GM19455 (cell line): ENCODE measurements around the gene CCDC148.

ENCODE experiments used
- ATAC-seq: cut with Tn5 transposase; IDR thresholded peaks from one replicate; pipeline ENCODE4 v1.9.1; 2021; ENCODE audit not compliant: unreplicated experiment

Gene CCDC148

GRCh38 chr2:158456309-158457066 lies at the start of gene CCDC148, which contains the start of gene PKP4:
CCDC148 (minus strand) TSS chr2:158456753; CDS start chr2:158456439, 314 bp downstream.
PKP4 (plus strand) TSS chr2:158456952; CDS start chr2:158533185, 76,233 bp downstream.
- ATAC-seq = peak; percentile 89

DNA sequence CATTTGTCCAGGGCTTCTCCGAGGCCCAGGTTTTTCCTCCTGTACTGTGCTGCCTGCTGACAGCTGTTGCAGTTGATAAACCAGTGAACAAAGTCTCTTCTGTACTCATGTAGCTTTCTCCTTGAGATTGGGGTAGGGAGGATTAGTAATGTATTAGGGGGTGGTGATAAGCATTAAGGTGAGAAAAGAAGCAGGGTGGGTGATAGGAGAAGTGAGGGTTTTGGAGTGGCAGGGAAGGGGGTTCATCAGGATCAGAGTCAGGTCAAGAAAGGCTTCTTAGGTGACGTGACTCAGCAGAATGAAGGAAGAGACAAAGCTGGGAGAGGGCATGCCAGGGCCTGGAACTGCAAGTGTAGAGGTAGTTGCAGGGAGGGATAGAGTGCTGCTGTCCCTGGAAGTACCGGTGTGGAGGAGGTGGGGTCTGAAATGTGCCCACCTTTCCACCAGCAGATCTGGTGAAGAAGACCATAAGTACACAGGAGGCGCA lies 48.9 kb upstream of the CCDC148 start:
- no peak for ATAC-seq

- no peak for ATAC-seq
These were observed 47.5 kb upstream of the CCDC148 start for GRCh38 chr2:158504088-158504487.

- no peak for ATAC-seq
These were observed 46.4 kb upstream of the CCDC148 start for GRCh38 chr2:158502974-158503373.

DNA sequence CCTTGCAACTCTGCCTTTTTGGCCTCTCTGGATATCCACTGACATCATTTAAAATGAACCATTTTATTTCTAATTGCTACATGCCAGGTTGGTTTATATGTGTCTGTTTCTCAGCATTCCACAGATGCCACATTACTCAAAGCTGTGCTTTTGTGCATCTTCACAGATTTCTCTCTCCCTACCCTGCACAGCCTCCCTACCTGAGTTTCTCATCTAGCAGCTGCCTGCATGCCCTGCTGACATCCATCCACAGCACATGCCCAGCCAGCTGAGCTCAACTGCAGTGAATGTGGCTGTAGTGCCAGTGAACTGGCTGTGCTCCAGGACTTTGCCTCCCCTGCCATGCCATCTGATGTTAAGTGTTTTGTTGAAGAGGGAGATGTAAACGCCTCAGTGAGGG lies 44.7 kb upstream of the CCDC148 start:
- no peak for ATAC-seq

- no peak for ATAC-seq
These were observed 43.8 kb upstream of the CCDC148 start for GRCh38 chr2:158500333-158500732.

DNA sequence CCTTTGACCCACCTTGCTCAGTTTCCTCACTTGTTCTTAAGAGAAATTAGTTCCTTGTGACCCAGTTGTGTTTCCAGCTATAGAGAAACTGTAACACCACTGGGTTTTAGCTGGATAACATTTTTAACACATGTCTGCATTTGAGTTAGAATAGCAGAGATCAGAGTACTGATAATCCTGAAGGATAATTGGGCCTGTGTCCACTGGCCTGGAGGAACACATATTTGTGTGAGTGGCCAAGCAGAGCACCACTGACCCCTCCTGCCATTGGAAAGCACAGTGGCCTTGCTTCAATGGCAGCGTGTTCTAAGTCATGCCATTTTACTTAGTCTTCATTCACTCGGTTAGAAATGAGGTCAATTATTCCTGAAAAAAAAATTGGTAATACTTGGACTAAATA lies 42.8 kb upstream of the CCDC148 start:
- no peak for ATAC-seq

- no peak for ATAC-seq
These were observed 42.2 kb upstream of the CCDC148 start for GRCh38 chr2:158498749-158499136.

DNA sequence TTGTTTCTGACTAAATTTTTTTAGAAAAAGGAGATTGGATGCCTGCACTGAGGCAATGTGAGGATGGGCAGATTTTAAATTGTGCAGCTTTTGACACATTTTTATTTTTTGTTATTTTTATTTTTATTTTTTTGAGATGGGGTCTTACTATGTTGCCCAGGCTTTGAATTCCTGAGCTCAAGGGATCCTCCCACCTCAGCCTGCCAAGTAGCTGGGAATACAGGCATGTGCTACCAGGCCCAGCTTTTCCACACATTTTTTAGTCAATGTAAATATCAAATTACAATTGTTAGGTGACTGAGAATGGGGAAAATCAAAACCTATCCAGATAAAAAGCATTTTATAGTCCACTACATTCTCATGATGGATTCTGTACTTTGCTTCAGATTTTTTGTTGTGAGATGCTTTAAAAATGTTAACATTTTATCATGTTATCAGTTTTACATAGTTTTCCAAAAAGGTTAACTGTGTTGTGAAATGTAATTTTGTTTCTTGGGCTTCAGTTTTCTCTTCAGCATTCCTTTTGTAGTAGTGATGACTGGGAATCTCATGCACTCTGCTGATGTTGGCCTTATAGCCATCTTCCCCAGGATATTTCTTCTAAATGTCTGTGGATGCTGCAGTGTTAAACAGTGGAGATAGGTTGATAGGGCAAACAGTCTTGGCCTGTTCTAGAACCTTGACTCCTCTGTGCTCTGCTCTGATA lies 41.6 kb upstream of the CCDC148 start:
- ATAC-seq = no peak

DNA sequence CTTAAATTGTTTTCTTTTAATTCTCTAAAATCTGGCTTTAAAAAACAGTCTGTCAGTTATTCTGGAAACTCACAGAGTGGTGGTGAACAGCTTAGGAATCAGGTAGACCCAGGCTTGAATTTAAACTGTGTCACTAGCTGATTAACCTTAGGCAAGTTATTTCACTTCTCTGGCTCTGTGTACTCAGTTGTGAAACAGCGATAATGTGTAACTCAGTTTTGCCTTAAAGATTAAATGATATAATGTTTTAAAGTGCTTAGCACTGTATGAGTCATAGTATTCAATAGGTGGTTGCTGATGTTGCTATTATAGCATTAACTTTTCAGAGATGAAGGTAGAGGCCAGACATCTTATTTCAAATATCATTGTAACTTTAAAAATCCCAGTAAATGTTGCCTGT lies 40.9 kb upstream of the CCDC148 start:
- no peak for ATAC-seq

DNA sequence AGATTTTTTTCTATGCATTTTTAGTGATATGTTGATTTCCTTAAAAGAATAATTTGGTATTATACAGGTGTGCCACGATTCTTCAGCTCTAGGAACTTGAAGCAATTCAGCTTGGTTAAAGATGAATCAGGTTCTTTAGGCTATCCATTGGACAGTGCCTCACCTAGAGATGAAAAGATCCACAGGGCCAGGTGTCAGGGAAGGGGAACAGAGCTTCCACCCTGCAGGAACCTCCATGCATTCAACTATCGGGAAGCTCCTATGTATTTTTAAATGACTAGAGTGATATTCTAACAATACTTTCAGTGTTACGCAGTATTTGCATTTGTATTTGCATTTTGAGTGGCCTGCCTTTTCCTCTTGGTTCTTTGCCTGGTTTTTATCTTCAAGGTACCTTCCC lies 40.4 kb upstream of the CCDC148 start:
- no peak for ATAC-seq

- no peak for ATAC-seq
These were observed 38.6 kb upstream of the CCDC148 start for GRCh38 chr2:158495175-158495574.

GRCh38 chr2:158493458-158493857 lies 36.9 kb upstream of the CCDC148 start:
- ATAC-seq = no peak

- ATAC-seq = no peak
These were observed 34.5 kb upstream of the CCDC148 start for GRCh38 chr2:158491072-158491471.

DNA sequence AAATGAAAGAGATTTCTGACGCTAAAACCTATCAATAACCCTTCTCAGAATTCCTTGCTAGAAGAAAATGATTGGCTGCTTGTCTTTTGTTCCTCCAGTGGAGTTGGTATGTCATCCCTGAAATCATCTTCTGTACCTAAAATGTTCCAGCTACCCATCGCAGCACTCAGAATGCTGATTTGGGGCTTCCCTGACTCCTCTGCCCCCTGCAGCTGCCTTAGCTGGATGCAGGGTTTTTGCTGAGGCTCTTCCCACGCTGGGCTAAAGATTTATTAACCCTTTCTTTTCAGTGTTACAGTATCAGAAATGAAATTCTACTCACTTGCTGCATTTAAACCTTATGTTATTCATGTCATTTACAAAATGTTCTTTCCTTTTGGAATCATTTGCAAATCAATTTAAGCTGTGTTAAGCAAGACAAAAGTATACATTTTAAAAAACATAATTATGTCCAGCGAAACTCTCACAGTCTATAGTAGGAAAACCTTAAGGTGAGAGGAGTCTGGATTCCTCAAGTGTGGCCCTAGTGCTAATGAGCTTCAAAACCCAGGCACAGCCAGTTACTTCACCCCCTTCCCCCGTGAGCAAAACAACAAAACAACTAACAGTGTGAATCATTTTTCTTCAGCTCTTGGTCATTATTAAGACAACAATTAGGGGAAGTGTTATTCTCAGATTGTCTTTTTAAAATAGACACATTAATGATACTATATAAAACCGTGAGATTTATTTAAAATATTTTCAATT lies 33.0 kb upstream of the CCDC148 start:
- ATAC-seq = no peak

DNA sequence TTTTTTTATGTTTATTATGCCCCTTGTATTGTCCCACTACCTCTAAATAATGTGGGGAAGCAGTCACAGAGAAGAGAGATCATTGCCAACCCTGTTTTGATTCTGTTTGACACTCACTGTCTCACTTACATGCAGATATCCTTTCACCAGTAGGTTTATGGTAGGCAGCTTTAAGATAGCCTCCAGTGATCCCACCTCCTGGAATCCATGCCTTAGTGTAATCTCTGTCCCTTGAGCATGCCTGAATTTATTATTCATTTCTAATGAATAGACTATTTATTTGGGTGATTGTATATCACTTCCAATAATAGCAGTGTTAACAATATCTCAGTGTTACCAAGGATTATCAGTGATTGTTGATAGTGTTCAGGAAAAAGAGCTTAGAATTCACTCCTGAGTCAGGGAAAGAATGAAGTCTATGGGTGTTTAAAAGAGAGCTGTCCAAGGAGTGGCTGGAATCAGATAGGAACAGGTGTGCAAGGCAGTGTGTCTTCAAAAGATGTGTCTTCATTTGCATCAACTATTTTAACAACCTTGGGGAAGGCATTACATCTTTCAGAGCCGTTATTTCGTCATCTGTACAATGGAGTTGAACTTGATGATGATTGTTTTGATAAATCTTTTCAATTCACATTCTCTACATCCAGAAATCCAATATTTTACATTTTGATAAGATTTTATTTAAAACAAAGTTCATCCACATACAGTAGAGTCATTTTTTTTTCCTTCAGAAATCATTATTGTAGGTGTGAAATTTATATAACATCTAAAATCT lies 32.1 kb upstream of the CCDC148 start:
- ATAC-seq = no peak

GRCh38 chr2:158487419-158487818 lies 30.9 kb upstream of the CCDC148 start:
- ATAC-seq = no peak

- ATAC-seq = no peak
These were observed 30.4 kb upstream of the CCDC148 start for GRCh38 chr2:158486970-158487325.

GRCh38 chr2:158486150-158486969 lies 29.8 kb upstream of the CCDC148 start:
- ATAC-seq = no peak
